SK-N-SH (cell line): ENCODE measurements around the gene RGS13. TPM values are rescaled to one million over a fixed set of nuclear protein-coding genes. Genes with fewer than 3 reads are reported as not detected.

Source experiments
- CTCF ChIA-PET: fragments of 300-600, 350-600 bp; formaldehyde crosslinking; extraction: SDS; loops from one replicate; lab custom pipeline; 2021; lab: Yijun Ruan, JAX
- POLR2A ChIA-PET: fragments of 350-600 bp; sonication (Branson Sonifier 250); formaldehyde crosslinking; extraction: SDS; loops from one replicate; lab custom pipeline; 2020; ENCODE audit warnings: antibody characterized with exemption, inconsistent platforms; lab: Yijun Ruan, JAX
- DNase-seq: peaks from one replicate; pipeline ENCODE4 v3.0.0; 2012
- H2AFZ ChIP-seq: fragments of 200-600 bp; sonication (generic); 2 replicates; pipeline ENCODE4 v1.8.1; 2016; ENCODE audit warnings: antibody characterized with exemption, mild to moderate bottlenecking, low read depth
- H3F3A ChIP-seq: fragments of 200-600 bp; sonication (generic); replicated peaks from 2 replicates; pipeline ENCODE3; 2016; ENCODE audit warnings: antibody characterized with exemption, mild to moderate bottlenecking; ENCODE audit not compliant: insufficient read depth
- H3K27ac ChIP-seq, 2 experiments: fragments of 200-500 bp in 1 of 2; fragments of 200-600 bp in 1 of 2; sonication (Bioruptor generic) in 1 of 2; sonication (generic), shearing (Covaris generic) in 1 of 2; 2 replicates each; pipeline versions ENCODE4 v1.5.1 to v1.6.1; 2014 to 2016; ENCODE audit warnings: low read depth in 2 of 2, inconsistent platforms in 1 of 2, low read length in 1 of 2, mild to moderate bottlenecking in 1 of 2, mixed read lengths in 1 of 2
- H3K27me3 ChIP-seq: fragments of 200-600 bp; sonication (generic), shearing (Covaris generic); 2 replicates; pipeline ENCODE4 v1.6.1; 2016; ENCODE audit warnings: mixed run types; ENCODE audit not compliant: insufficient read depth
- H3K36me3 ChIP-seq, 2 experiments: fragments of 200-500 bp in 1 of 2; fragments of 200-600 bp in 1 of 2; sonication (Bioruptor generic) in 1 of 2; sonication (generic) in 1 of 2; replicated peaks in 1 of 2; 2 replicates each; pipeline versions ENCODE3 to v1.5.1; 2014 to 2016; ENCODE audit warnings: low read length in 1 of 2, mild to moderate bottlenecking in 1 of 2; ENCODE audit not compliant: insufficient read depth in 2 of 2, control insufficient read depth in 1 of 2
- H3K4me1 ChIP-seq, 2 experiments: fragments of 200-500 bp in 1 of 2; fragments of 200-600 bp in 1 of 2; sonication (Bioruptor generic) in 1 of 2; sonication (generic), shearing (Covaris generic) in 1 of 2; 2 replicates each; pipeline versions ENCODE4 v1.5.1 to v1.6.1; 2014 to 2016; ENCODE audit warnings: low read depth in 1 of 2, low read length in 1 of 2, mixed run types in 1 of 2; ENCODE audit not compliant: insufficient read depth in 2 of 2, control insufficient read depth in 1 of 2
- H3K4me2 ChIP-seq: fragments of 200-600 bp; sonication (generic), shearing (Covaris generic); 2 replicates; pipeline ENCODE4 v1.6.1; 2017; ENCODE audit warnings: mixed run types
- H3K4me3 ChIP-seq, 2 experiments: fragments of 200-500 bp in 1 of 2; fragments of 200-600 bp in 1 of 2; sonication (Bioruptor generic) in 1 of 2; sonication (generic), shearing (Covaris generic) in 1 of 2; 2 replicates each; pipeline versions ENCODE4 v1.5.1 to v1.8.1; 2014 to 2016; ENCODE audit warnings: low read depth in 2 of 2, inconsistent platforms in 1 of 2, low read length in 1 of 2, mild to moderate bottlenecking in 1 of 2, mixed read lengths in 1 of 2, moderate library complexity in 1 of 2
- H3K79me2 ChIP-seq: fragments of 200-600 bp; sonication (generic); 2 replicates; pipeline ENCODE4 v1.8.1; 2017; ENCODE audit warnings: mild to moderate bottlenecking; ENCODE audit not compliant: insufficient read depth
- H3K9ac ChIP-seq: fragments of 200-600 bp; sonication (generic); 2 replicates; pipeline ENCODE4 v1.6.1; 2017; ENCODE audit warnings: mixed run types
- H3K9me2 ChIP-seq: fragments of 200-600 bp; sonication (generic); 2 replicates; pipeline ENCODE4 v1.6.1; 2017; ENCODE audit warnings: mixed run types
- H3K9me3 ChIP-seq: fragments of 200-600 bp; sonication (generic); 2 replicates; pipeline ENCODE4 v1.6.1; 2017; ENCODE audit warnings: mixed run types, mild to moderate bottlenecking, moderate library complexity
- H4K20me1 ChIP-seq: fragments of 200-600 bp; sonication (generic); 2 replicates; pipeline ENCODE4 v1.6.1; 2017; ENCODE audit warnings: mild to moderate bottlenecking, mixed run types; ENCODE audit not compliant: insufficient read depth
- CHD2 ChIP-seq: fragments of 150-350 bp; IDR thresholded peaks from 2 replicates; pipeline ENCODE4 v1.6.1; 2018; ENCODE audit warnings: low read length; ENCODE audit not compliant: partially characterized antibody
- ELF1 ChIP-seq: IDR thresholded peaks from 2 replicates; pipeline ENCODE4 v1.4.0; 2012
- EP300 ChIP-seq, 2 experiments: IDR thresholded peaks; 2 replicates each; pipeline versions ENCODE4 v1.4.0 to v1.6.1; 2012; ENCODE audit warnings: borderline replicate concordance in 1 of 2, low read depth in 1 of 2, low read length in 1 of 2
- FOXJ3 ChIP-seq: sonication (generic); formaldehyde crosslinking; IDR thresholded peaks from 2 replicates; pipeline ENCODE4 v1.5.1; 2020; ENCODE audit warnings: mild to moderate bottlenecking, missing genetic modification reagents
- GATA2 ChIP-seq: sonication (generic); formaldehyde crosslinking; IDR thresholded peaks from 2 replicates; pipeline ENCODE4 v1.5.0; 2020; ENCODE audit warnings: mild to moderate bottlenecking, missing genetic modification reagents
- JUND ChIP-seq: IDR thresholded peaks from 2 replicates; pipeline ENCODE4 v1.4.0; 2012
- MXI1 ChIP-seq: IDR thresholded peaks from 2 replicates; pipeline ENCODE4 v1.6.1; 2012; ENCODE audit warnings: mild to moderate bottlenecking, low read depth, low read length, improper control_type of control experiment
- NFIC ChIP-seq: IDR thresholded peaks from 2 replicates; pipeline ENCODE4 v1.4.0; 2012; ENCODE audit warnings: borderline replicate concordance
- NRF1 ChIP-seq: IDR thresholded peaks from 2 replicates; pipeline ENCODE4 v1.6.1; 2012; ENCODE audit warnings: low read depth, mild to moderate bottlenecking, low read length
- POLR2AphosphoS5 ChIP-seq: IDR thresholded peaks from 2 replicates; pipeline ENCODE4 v1.6.1; 2012; ENCODE audit warnings: low read depth, low read length
- RAD21 ChIP-seq: IDR thresholded peaks from 2 replicates; pipeline ENCODE4 v1.6.1; 2012; ENCODE audit warnings: mild to moderate bottlenecking, low read length
- RFX5 ChIP-seq: IDR thresholded peaks from 2 replicates; pipeline ENCODE4 v1.6.1; 2012; ENCODE audit warnings: mild to moderate bottlenecking, improper control_type of control experiment, low read length
- RXRA ChIP-seq: IDR thresholded peaks from 2 replicates; pipeline ENCODE4 v1.4.0; 2012; ENCODE audit warnings: low read depth, mild to moderate bottlenecking, borderline replicate concordance
- SMC3 ChIP-seq: IDR thresholded peaks from 2 replicates; pipeline ENCODE4 v1.6.1; 2012; ENCODE audit warnings: low read depth, low read length, improper control_type of control experiment
- TAF1 ChIP-seq: IDR thresholded peaks from 2 replicates; pipeline ENCODE4 v1.6.1; 2012; ENCODE audit warnings: low read depth, mild to moderate bottlenecking, low read length, moderate library complexity, borderline replicate concordance
- USF1 ChIP-seq: IDR thresholded peaks from 2 replicates; pipeline ENCODE4 v1.4.0; 2012; ENCODE audit warnings: low read depth, borderline replicate concordance
- WGBS: methylation state at CpG from one replicate; pipeline ENCODE4 v1.1.6; 2017; ENCODE audit warnings: low lambda C conversion rate; 5-methylcytosine and 5-hydroxymethylcytosine counted together
- polyA plus RNA-seq, 3 experiments: library from polyadenylated mRNA; depleted of rRNA; stranded (reverse); fragments of >200 nt; gene quantifications; 2 replicates each; pipeline ENCODE4 v1.2.3, GENCODE V29; 2012
- TF ChIP-seq, protein P1 (sequence below): IDR thresholded peaks from 2 replicates; pipeline ENCODE4 v1.4.0; 2012; ENCODE audit warnings: low read depth, borderline replicate concordance
- TF ChIP-seq, protein P2 (sequence below): fragments of 150-350 bp; IDR thresholded peaks from 2 replicates; pipeline ENCODE4 v1.6.1; 2016; ENCODE audit warnings: mild to moderate bottlenecking, low read depth, low read length

The RGS13 gene
- polyA plus RNA-seq, 1 of the 3 experiments (the other 2 are of a cell fraction) = not detected

GRCh38 chr1:192629612-192630011 lies 6.3 kb upstream of the RGS13 start (continued):
- TF ChIP-seq, protein P1, sequence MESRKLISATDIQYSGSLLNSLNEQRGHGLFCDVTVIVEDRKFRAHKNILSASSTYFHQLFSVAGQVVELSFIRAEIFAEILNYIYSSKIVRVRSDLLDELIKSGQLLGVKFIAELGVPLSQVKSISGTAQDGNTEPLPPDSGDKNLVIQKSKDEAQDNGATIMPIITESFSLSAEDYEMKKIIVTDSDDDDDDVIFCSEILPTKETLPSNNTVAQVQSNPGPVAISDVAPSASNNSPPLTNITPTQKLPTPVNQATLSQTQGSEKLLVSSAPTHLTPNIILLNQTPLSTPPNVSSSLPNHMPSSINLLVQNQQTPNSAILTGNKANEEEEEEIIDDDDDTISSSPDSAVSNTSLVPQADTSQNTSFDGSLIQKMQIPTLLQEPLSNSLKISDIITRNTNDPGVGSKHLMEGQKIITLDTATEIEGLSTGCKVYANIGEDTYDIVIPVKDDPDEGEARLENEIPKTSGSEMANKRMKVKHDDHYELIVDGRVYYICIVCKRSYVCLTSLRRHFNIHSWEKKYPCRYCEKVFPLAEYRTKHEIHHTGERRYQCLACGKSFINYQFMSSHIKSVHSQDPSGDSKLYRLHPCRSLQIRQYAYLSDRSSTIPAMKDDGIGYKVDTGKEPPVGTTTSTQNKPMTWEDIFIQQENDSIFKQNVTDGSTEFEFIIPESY = no peak
- no peak for TF ChIP-seq USF1

DNA sequence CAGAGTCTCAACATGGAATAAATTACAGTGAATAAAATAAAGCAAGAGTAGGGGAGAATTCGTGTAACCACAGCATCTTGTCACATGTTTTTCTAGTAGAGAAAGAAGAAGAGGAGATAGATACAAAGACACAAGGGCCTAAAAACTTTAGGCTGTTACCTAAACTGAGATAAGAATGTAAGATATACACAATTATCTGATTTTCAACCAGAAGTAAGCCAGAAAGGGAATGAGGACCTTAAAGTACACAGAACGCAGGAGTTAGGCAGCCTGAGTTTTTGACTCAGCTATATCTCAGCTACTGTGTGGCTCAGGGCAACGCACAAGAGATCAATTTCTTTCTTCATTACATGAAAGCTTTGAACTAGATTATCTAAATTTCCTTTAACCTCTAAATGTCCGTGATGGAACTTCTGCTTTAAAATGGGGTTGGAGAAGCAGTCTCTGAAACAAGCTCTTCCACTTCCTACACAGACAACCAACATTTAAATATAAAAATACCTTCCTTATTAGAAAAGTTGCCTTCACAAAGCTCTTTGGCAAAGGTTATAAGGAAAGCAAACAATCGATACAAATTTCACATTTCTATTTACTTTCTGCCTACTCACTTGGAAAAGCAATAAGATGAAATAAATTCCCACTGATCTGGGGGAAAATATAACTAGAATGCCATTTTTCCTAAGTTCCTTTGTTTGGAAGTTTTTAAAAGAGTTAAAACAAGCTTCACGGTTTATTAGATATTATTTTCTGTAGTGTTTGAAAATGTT lies 5.2 kb upstream of the RGS13 start:
- Histone ChIP-seq H3K4me3 (no peak overlapping the region), H3K36me3 (no peaks in the 10 kb centered on the region), H3F3A (no peaks in the 10 kb centered on the region), H3K27me3 (no peaks in the 10 kb centered on the region), H3K4me1 (peaks cover 0 to 21% of the 10 kb centered on the region in 2 experiments; a peak in 3 of 4 replicates), H3K9me3 (no peaks in the 10 kb centered on the region; the same call in 1 of the 2 replicates), H3K4me2 (no peak overlapping the region), H2AFZ (peak overlapping the region; percentile 42)
- DNase-seq = no peak
- ChIA-PET CTCF (interaction anchor here (0.9 kb wide), 1 partner anchor 11 kb away, joined by 3 read pairs; no protein-coding TSS in a partner anchor), POLR2A (no interaction called here)
- WGBS = 80% methylated on average over 6 of the region's 6 CpGs
- TF ChIP-seq FOXJ3 (CRISPR knock-in tag) = no peak
- no peak for TF ChIP-seq EP300 (IDR thresholded peaks at IDR 0.05; ENCODE audit: borderline replicate concordance in 1 of 2, low read depth in 1 of 2, low read length in 1 of 2)
- TF ChIP-seq RXRA = no peak
- no peak for TF ChIP-seq RAD21
- TF ChIP-seq NRF1 = no peak
- TF ChIP-seq JUND = no peak
- no peak for TF ChIP-seq POLR2AphosphoS5
- TF ChIP-seq NFIC = no peak
- no peak for TF ChIP-seq TAF1
- no peak for TF ChIP-seq ELF1
- TF ChIP-seq GATA2 = no peak
- TF ChIP-seq, protein P2, sequence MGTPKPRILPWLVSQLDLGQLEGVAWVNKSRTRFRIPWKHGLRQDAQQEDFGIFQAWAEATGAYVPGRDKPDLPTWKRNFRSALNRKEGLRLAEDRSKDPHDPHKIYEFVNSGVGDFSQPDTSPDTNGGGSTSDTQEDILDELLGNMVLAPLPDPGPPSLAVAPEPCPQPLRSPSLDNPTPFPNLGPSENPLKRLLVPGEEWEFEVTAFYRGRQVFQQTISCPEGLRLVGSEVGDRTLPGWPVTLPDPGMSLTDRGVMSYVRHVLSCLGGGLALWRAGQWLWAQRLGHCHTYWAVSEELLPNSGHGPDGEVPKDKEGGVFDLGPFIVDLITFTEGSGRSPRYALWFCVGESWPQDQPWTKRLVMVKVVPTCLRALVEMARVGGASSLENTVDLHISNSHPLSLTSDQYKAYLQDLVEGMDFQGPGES = no peak
- no peak for TF ChIP-seq CHD2
- no peak for TF ChIP-seq SMC3
- TF ChIP-seq USF1 = no peak
- TF ChIP-seq RFX5 = no peak
- no peak for TF ChIP-seq MXI1
- TF ChIP-seq, all 33 proteins: peak for 0
- no peaks in the 10 kb centered on the region for H3K9me2 ChIP-seq
- H4K20me1 ChIP-seq = no peaks in the 10 kb centered on the region
- no peaks in the 10 kb centered on the region for H3K79me2 ChIP-seq
- H3K27ac ChIP-seq = no peak overlapping the region
- H3K9ac ChIP-seq = no peak overlapping the region
